Right ventricle myocardium superior (tissue), 1 donor: ENCODE data around the gene RASGRP3. TPM values are rescaled to one million over a fixed set of nuclear protein-coding genes. Genes with fewer than 3 reads are reported as not detected.
A peak's percentile ranks its signal among the peaks of the same experiment; 100 is the strongest.

Experiments
- ATAC-seq: fragments of 200-7000 bp; cut with Tn5 transposase; one replicate; pipeline ENCODE4 v1.9.1; 2020; ENCODE audit warnings: mild to moderate bottlenecking; ENCODE audit not compliant: poor library complexity
- DNase-seq: peaks from one replicate; pipeline ENCODE4 v3.0.0-alpha.2; 2020
- intact Hi-C: fragments of 100-400 bp; cut with DNase I; formaldehyde crosslinking; loops from one replicate; pipeline ENCODE4 v1.11.2; 2022
- total RNA-seq: library from RNA; stranded (reverse); fragmentation: NEBNext Ultra II Directional; extraction: Animal tissue kit (Norgen Biotek cat#: 25700); gene quantifications from one replicate; pipeline ENCODE4 v1.2.1, GENCODE V29; 2021
- donor health status: DM: no; HTN: yes; CAD: no; lungs with severe emphysema.

The RASGRP3 gene
- total RNA-seq, 1 donor from 2014 or later = 53.1 TPM

GRCh38 chr2:33599175-33599942 is 122.9 kb downstream of the RASGRP3 start, which contains the start of gene FAM98A:
Gene FAM98A, minus strand, starts transcription at chr2:33599299. Its CDS starts 78 bp downstream, at chr2:33599221.
- peak; percentile 100 for DNase-seq
- ATAC-seq = peak; percentile 98
- intact Hi-C loops = no loop called here

- intact Hi-C loops = no loop called here
- DNase-seq (no peak), ATAC-seq (no peak)
Measured at GRCh38 chr2:33599943-33600192, 123.4 kb downstream of the RASGRP3 start.

GRCh38 chr2:33602201-33602830 is 125.9 kb downstream of the RASGRP3 start:
- ATAC-seq (no peak), DNase-seq (no peak)
- intact Hi-C loops = no loop called here

GRCh38 chr2:33603416-33603815 is 127.0 kb downstream of the RASGRP3 start:
- DNase-seq = no peak
- intact Hi-C loops = no loop called here
- no peak for ATAC-seq

GRCh38 chr2:33605056-33605455 is 128.6 kb downstream of the RASGRP3 start:
- ATAC-seq (no peak), DNase-seq (no peak)
- intact Hi-C loops = no loop called here

- intact Hi-C loops = no loop called here
- DNase-seq (no peak), ATAC-seq (no peak)
Measured at GRCh38 chr2:33606100-33606499, 129.7 kb downstream of the RASGRP3 start.

GRCh38 chr2:33606622-33607021 is 130.2 kb downstream of the RASGRP3 start:
- no peak for ATAC-seq
- intact Hi-C loops = no loop called here

GRCh38 chr2:33607251-33607721 is 130.8 kb downstream of the RASGRP3 start:
- intact Hi-C loops = no loop called here
- ATAC-seq (no peak), DNase-seq (no peak)

More at GRCh38 chr2:33606622-33607021, 130.2 kb downstream of the RASGRP3 start:
- DNase-seq = no peak

- ATAC-seq (peak; percentile 69), DNase-seq (no peak)
- intact Hi-C loops = no loop called here
Measured at GRCh38 chr2:33607905-33608304, 131.5 kb downstream of the RASGRP3 start.

- ATAC-seq = no peak
- DNase-seq = no peak
- intact Hi-C loops = no loop called here
Measured at GRCh38 chr2:33614190-33614589, 137.7 kb downstream of the RASGRP3 start.

Other genes starting within 250 kb of the RASGRP3 start
- gene FAM98A, start 122.7 kb downstream of the RASGRP3 start, total RNA-seq = 66.6 TPM